Measurements from ENCODE around the gene B3GALT5.

Gene B3GALT5

GRCh38 chr21:39641827-39642450 is 29.2 kb downstream of the B3GALT5 start:
- DNase-seq (ENCODE audit: low read depth in 2 of 3, low spot score in 1 of 3) = no peak

GRCh38 chr21:39644062-39644560 is 31.4 kb downstream of the B3GALT5 start:
- DNase-seq (ENCODE audit: low read depth in 2 of 3, low spot score in 1 of 3) = no peak

GRCh38 chr21:39645331-39645730 is 32.6 kb downstream of the B3GALT5 start:
- no peak for DNase-seq (ENCODE audit: low read depth in 2 of 3, low spot score in 1 of 3)

GRCh38 chr21:39647476-39647875 is 34.7 kb downstream of the B3GALT5 start:
- no peak for DNase-seq (ENCODE audit: low read depth in 2 of 3, low spot score in 1 of 3)

- DNase-seq (ENCODE audit: low read depth in 2 of 3, low spot score in 1 of 3) = no peak
These were observed 36.1 kb downstream of the B3GALT5 start for GRCh38 chr21:39648879-39649278.

GRCh38 chr21:39649526-39649925 is 36.8 kb downstream of the B3GALT5 start:
- no peak for DNase-seq (ENCODE audit: low read depth in 2 of 3, low spot score in 1 of 3)

GRCh38 chr21:39650306-39650705 is 37.6 kb downstream of the B3GALT5 start:
- DNase-seq (ENCODE audit: low read depth in 2 of 3, low spot score in 1 of 3) = no peak

- no peak for DNase-seq (ENCODE audit: low read depth in 2 of 3, low spot score in 1 of 3)
These were observed 38.1 kb downstream of the B3GALT5 start for GRCh38 chr21:39650801-39651200.

GRCh38 chr21:39651206-39651605 is 38.5 kb downstream of the B3GALT5 start:
- no peak for DNase-seq (ENCODE audit: low read depth in 2 of 3, low spot score in 1 of 3)

GRCh38 chr21:39654951-39655350 is 42.2 kb downstream of the B3GALT5 start:
- DNase-seq (ENCODE audit: low read depth in 2 of 3, low spot score in 1 of 3) = no peak

- DNase-seq (ENCODE audit: low read depth in 2 of 3, low spot score in 1 of 3) = no peak
These were observed 42.8 kb downstream of the B3GALT5 start for GRCh38 chr21:39655589-39655988.

GRCh38 chr21:39656209-39656608 is 43.5 kb downstream of the B3GALT5 start:
- DNase-seq (ENCODE audit: low read depth in 2 of 3, low spot score in 1 of 3) = no peak

- DNase-seq (ENCODE audit: low read depth in 2 of 3, low spot score in 1 of 3) = no peak
These were observed 44.5 kb downstream of the B3GALT5 start for GRCh38 chr21:39657091-39657689.

- DNase-seq (ENCODE audit: low read depth in 2 of 3, low spot score in 1 of 3) = no peak
These were observed 45.3 kb downstream of the B3GALT5 start for GRCh38 chr21:39658066-39658465.

GRCh38 chr21:39659070-39659815 is 46.5 kb downstream of the B3GALT5 start:
- DNase-seq (ENCODE audit: low read depth in 2 of 3, low spot score in 1 of 3) = no peak

GRCh38 chr21:39660191-39660980 is 47.6 kb downstream of the B3GALT5 start:
- DNase-seq (ENCODE audit: low read depth in 2 of 3, low spot score in 1 of 3) = no peak

- no peak for DNase-seq (ENCODE audit: low read depth in 2 of 3, low spot score in 1 of 3)
These were observed 48.4 kb downstream of the B3GALT5 start for GRCh38 chr21:39661121-39661520.

GRCh38 chr21:39661740-39662139 is 49.0 kb downstream of the B3GALT5 start:
- no peak for DNase-seq (ENCODE audit: low read depth in 2 of 3, low spot score in 1 of 3)

- no peak for DNase-seq (ENCODE audit: low read depth in 2 of 3, low spot score in 1 of 3)
These were observed 49.7 kb downstream of the B3GALT5 start for GRCh38 chr21:39662411-39662953.

GRCh38 chr21:39663066-39663465 is 50.3 kb downstream of the B3GALT5 start:
- no peak for DNase-seq (ENCODE audit: low read depth in 2 of 3, low spot score in 1 of 3)

Data from stimulated activated CD4-positive, alpha-beta T cell treated with anti-CD3 and anti-CD28 coated beads, Interleukin-12 subunit alpha, Interleukin-12 subunit beta, amount 100 ng/mL, for 48 hours (primary cell).